Activated CD4-positive, alpha-beta memory T cell treated with anti-CD3 and anti-CD28 coated beads, Interleukin-2, amount 10 ng/mL, durations not matched to agents 7 days and 5 days (primary cell): ENCODE results near the gene KCNMB4. TPM values are rescaled to one million over a fixed set of nuclear protein-coding genes. Genes with fewer than 3 reads are reported as not detected.

Experiments used
- CTCF ChIA-PET: fragments of 350-600 bp; sonication (Branson Sonifier 250); formaldehyde crosslinking; loops from one replicate; lab custom pipeline; 2021; ENCODE audit warnings: antibody characterized with exemption, inconsistent platforms; lab: Charles Lee
- POLR2A ChIA-PET: fragments of 350-600 bp; sonication (Branson Sonifier 250); formaldehyde crosslinking; loops from one replicate; lab custom pipeline; 2021; ENCODE audit warnings: antibody characterized with exemption; lab: Charles Lee
- DNase-seq: peaks from one replicate; pipeline ENCODE4 v3.0.0-alpha.2; 2020
- H3K27ac Mint-ChIP-seq: one replicate; pipeline ENCODE4 v1.8.0; 2021; ENCODE audit warnings: mild to moderate bottlenecking, mixed read lengths
- H3K27me3 Mint-ChIP-seq: one replicate; pipeline ENCODE4 v1.8.0; 2021; ENCODE audit warnings: mixed read lengths
- H3K36me3 Mint-ChIP-seq: one replicate; pipeline ENCODE4 v1.8.0; 2021; ENCODE audit warnings: low read depth, mixed read lengths
- H3K4me1 Mint-ChIP-seq: one replicate; pipeline ENCODE4 v1.8.0; 2021; ENCODE audit warnings: mixed read lengths
- H3K4me3 Mint-ChIP-seq: one replicate; pipeline ENCODE4 v1.8.0; 2021; ENCODE audit warnings: mild to moderate bottlenecking, mixed read lengths
- H3K9me3 Mint-ChIP-seq: one replicate; pipeline ENCODE4 v1.8.0; 2021; ENCODE audit warnings: mixed read lengths
- total RNA-seq, 2 experiments: library from RNA; stranded (reverse); gene quantifications; one replicate each; pipeline ENCODE4 v1.2.3, GENCODE V29; 2021

Gene KCNMB4
- total RNA-seq, 2 experiments from 2014 or later = 0.23 to 0.33 TPM

DNA sequence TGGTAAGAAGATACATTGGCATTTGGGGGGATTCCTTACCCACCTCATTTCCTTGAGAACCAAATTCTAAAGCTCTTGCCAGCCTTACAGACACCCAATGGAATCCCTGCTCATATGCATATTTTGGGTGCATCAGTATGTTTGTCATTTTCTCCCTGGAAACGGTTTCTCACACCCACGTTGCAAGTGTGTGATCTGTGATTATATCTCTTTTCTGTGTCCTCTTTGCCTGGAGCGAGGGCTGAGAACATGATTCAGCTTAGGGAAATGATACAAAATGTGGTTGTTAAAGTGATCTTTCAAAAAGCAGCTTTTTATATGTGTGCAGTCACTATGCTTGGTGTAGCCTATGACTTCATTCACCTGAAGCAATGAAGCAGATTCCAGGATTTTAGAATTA, 52.0 kb downstream of the KCNMB4 start:
- no peaks in the 10 kb centered on the region for H3K9me3 Mint-ChIP-seq
- H3K4me3 Mint-ChIP-seq = no peak overlapping the region
- H3K4me1 Mint-ChIP-seq = peaks cover 8% of the 10 kb centered on the region
- no peaks in the 10 kb centered on the region for H3K36me3 Mint-ChIP-seq
- H3K27me3 Mint-ChIP-seq = no peaks in the 10 kb centered on the region
- CTCF ChIA-PET = no interaction called here
- POLR2A ChIA-PET = no interaction called here
- DNase-seq = no peak
- no peak overlapping the region for H3K27ac Mint-ChIP-seq

DNA sequence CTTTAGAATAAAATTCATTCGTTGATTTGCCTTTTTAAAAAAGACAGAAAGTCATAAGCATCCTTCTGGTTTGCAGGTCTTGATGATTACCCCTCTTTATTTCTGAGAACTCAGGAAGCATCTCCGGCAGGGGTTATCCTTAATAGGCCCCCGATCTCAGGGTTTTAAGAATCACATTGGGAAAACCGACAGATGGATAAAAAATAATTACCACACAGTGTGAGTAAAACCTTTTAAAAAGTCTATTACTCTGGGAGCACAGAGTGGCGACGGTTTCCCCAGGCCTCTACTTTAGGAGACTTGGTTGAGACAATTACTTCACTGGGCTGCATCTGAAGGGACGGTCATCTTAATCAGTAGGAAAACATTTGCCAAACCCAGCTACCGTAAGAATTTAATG, 56.5 kb downstream of the KCNMB4 start:
- DNase-seq = no peak
- ChIA-PET POLR2A (no interaction called here), CTCF (no interaction called here)
- no peaks in the 10 kb centered on the region for H3K4me1 Mint-ChIP-seq
- no peak overlapping the region for H3K4me3 Mint-ChIP-seq
- no peaks in the 10 kb centered on the region for H3K36me3 Mint-ChIP-seq
- no peaks in the 10 kb centered on the region for H3K9me3 Mint-ChIP-seq
- H3K27ac Mint-ChIP-seq = no peak overlapping the region
- no peaks in the 10 kb centered on the region for H3K27me3 Mint-ChIP-seq

DNA sequence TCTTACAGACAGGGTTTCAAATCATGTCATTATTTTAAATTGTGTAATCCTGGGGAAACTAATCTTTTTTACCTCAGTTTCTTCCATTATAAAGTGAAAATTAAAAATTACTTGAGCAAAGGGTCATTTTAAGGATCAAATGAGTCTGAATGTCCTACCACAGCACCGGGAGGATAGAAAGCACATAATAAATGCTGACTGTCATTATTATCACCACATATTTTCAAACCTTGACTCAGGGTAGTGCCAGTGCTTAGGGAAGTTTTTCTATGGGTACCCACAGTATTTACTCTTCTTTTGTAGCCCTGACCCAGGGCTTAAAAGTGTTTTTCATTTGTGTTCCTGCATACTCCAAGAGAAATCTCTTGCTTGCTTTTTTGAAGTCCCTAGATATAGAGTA, 60.5 kb downstream of the KCNMB4 start:
- DNase-seq = no peak
- H3K4me3 Mint-ChIP-seq = no peak overlapping the region
- no peaks in the 10 kb centered on the region for H3K36me3 Mint-ChIP-seq
- no peaks in the 10 kb centered on the region for H3K27me3 Mint-ChIP-seq
- no peaks in the 10 kb centered on the region for H3K4me1 Mint-ChIP-seq
- POLR2A ChIA-PET = no interaction called here
- H3K9me3 Mint-ChIP-seq = no peaks in the 10 kb centered on the region
- CTCF ChIA-PET = no interaction called here
- no peak overlapping the region for H3K27ac Mint-ChIP-seq

DNA sequence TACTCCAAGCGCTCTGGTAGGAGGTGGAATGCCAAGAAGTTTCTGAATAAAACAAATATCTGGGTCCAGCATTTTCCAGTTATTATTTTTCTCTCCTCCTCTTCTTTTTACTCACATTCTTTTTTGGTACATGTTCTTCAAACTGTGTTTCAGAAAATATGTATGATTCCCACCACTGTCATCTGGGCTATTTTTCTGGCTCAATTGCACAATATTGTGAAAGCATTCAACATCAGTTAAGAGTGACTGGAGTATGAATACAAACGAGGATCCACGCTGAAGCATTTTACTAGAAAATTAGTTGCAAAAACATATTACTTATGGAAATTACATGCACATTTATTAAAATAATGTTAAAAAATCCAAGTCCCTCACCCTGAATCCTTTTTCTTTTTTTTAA, 61.5 kb downstream of the KCNMB4 start:
- Mint-ChIP-seq H3K27me3 (no peaks in the 10 kb centered on the region), H3K9me3 (no peaks in the 10 kb centered on the region), H3K27ac (no peak overlapping the region), H3K36me3 (no peaks in the 10 kb centered on the region), H3K4me1 (no peaks in the 10 kb centered on the region), H3K4me3 (no peak overlapping the region)
- POLR2A ChIA-PET = no interaction called here
- no peak for DNase-seq
- CTCF ChIA-PET = no interaction called here

DNA sequence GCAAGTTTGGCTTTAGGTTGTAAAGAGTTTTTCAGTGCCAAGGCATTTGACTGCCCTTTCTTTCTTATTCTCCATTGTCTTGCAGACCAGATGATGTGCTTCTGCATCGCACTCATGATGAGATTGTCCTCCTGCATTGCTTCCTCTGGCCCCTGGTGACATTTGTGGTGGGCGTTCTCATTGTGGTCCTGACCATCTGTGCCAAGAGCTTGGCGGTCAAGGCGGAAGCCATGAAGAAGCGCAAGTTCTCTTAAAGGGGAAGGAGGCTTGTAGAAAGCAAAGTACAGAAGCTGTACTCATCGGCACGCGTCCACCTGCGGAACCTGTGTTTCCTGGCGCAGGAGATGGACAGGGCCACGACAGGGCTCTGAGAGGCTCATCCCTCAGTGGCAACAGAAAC, 64.3 kb downstream of the KCNMB4 start:
- no peaks in the 10 kb centered on the region for H3K36me3 Mint-ChIP-seq
- no peak overlapping the region for H3K4me3 Mint-ChIP-seq
- no peak for DNase-seq
- ChIA-PET POLR2A (no interaction called here), CTCF (no interaction called here)
- H3K4me1 Mint-ChIP-seq = no peaks in the 10 kb centered on the region
- no peaks in the 10 kb centered on the region for H3K27me3 Mint-ChIP-seq
- no peak overlapping the region for H3K27ac Mint-ChIP-seq
- peaks cover 2% of the 10 kb centered on the region for H3K9me3 Mint-ChIP-seq

DNA sequence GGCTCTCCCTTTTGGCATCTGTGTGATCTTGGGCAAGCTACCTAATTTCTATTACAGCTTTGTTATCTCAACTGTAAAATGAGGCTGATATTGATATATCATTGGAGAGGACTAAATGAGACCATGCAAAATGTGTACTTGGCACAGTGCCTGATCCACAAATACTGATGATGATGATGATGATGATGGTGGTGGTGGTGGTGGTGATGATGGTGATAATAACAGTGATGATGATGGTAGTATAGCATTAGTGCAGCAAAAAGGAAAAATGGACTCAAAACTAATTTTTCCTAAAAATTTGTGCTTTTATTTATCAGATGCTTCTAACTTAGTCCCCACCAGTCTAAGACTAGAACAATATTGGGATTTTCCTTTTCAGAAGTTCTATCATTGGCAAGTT, 70.7 kb downstream of the KCNMB4 start:
- H3K4me1 Mint-ChIP-seq = no peaks in the 10 kb centered on the region
- no peak overlapping the region for H3K4me3 Mint-ChIP-seq
- H3K36me3 Mint-ChIP-seq = no peaks in the 10 kb centered on the region
- CTCF ChIA-PET = no interaction called here
- no peak overlapping the region for H3K27ac Mint-ChIP-seq
- H3K27me3 Mint-ChIP-seq = no peaks in the 10 kb centered on the region
- peaks cover 2% of the 10 kb centered on the region for H3K9me3 Mint-ChIP-seq
- no peak for DNase-seq
- POLR2A ChIA-PET = no interaction called here

DNA sequence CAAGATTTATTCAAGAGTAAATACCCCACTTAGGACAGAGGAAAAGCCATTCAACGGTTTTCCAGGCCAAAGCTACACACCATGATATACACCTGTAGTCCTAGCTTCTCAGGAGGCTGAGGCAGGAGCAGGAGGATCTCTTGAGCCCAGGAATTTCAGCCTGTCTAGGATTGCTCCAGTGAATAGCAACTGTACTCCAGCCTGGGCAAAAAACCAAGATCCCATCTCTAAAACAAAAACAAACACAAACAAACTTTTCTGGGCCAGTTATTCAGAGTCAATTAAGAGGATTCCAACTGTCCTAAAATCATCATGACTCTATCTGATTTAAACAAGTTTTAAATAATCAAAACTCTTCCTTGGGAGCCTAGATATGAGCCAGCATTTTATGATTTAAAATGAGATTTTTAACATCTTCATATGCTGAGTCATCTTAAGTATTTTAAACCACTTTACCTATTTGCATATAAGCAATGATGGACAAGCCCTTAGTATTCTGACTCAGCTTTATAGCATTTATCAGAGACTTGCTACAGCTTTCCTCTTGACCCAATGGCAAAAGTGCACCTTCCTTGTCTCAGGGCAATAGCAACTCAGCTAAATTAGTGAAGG, 77.1 kb downstream of the KCNMB4 start:
- no peaks in the 10 kb centered on the region for H3K4me1 Mint-ChIP-seq
- DNase-seq = no peak
- ChIA-PET POLR2A (no interaction called here), CTCF (no interaction called here)
- no peak overlapping the region for H3K4me3 Mint-ChIP-seq
- no peak overlapping the region for H3K27ac Mint-ChIP-seq
- H3K27me3 Mint-ChIP-seq = no peaks in the 10 kb centered on the region
- H3K36me3 Mint-ChIP-seq = no peaks in the 10 kb centered on the region
- H3K9me3 Mint-ChIP-seq = no peaks in the 10 kb centered on the region

DNA sequence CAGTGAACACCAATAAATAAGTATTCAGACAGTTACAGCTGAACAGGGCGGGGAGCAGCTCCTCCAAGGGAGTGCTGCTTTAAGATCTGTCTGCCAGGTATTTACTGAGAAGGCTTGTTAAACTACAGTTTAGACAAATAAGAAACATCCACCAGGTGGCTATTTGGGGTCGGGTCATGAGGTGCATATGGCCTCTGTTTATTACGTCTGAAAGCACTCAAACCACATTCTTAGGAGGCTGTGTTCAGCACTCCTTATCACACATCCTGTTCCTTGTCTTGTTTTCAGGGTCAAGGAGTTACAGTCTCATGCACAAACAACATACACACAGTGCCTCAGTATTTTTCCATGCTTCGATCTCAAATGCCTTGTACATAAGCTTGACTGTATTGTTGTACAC, 78.8 kb downstream of the KCNMB4 start:
- Mint-ChIP-seq H3K36me3 (no peaks in the 10 kb centered on the region), H3K27me3 (no peaks in the 10 kb centered on the region), H3K4me3 (no peak overlapping the region), H3K27ac (no peak overlapping the region), H3K9me3 (peaks cover 5% of the 10 kb centered on the region), H3K4me1 (no peaks in the 10 kb centered on the region)
- ChIA-PET POLR2A (no interaction called here), CTCF (no interaction called here)
- no peak for DNase-seq

DNA sequence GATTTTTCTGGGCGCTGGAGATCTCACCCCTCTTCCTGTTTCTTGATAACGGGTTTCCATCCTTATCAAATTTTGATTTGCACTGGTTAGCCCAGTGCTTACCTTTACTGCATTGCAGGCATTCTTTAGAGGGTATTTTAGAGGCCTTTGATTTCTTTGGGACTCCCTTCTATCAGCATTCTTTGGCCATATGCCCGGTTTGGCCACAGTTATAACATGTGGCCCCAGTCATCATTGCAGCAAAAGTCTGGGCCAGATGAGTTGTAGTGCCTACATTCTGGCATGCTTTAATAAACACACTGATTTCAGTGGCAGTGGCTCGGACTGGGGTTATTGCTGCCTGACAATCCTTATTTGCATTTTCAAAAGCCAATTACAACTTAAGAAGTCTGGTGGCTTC, 82.3 kb downstream of the KCNMB4 start:
- CTCF ChIA-PET = no interaction called here
- Mint-ChIP-seq H3K27ac (no peak overlapping the region), H3K4me1 (no peaks in the 10 kb centered on the region), H3K27me3 (no peaks in the 10 kb centered on the region), H3K4me3 (no peak overlapping the region), H3K36me3 (no peaks in the 10 kb centered on the region), H3K9me3 (peaks cover 6% of the 10 kb centered on the region)
- POLR2A ChIA-PET = no interaction called here
- no peak for DNase-seq

DNA sequence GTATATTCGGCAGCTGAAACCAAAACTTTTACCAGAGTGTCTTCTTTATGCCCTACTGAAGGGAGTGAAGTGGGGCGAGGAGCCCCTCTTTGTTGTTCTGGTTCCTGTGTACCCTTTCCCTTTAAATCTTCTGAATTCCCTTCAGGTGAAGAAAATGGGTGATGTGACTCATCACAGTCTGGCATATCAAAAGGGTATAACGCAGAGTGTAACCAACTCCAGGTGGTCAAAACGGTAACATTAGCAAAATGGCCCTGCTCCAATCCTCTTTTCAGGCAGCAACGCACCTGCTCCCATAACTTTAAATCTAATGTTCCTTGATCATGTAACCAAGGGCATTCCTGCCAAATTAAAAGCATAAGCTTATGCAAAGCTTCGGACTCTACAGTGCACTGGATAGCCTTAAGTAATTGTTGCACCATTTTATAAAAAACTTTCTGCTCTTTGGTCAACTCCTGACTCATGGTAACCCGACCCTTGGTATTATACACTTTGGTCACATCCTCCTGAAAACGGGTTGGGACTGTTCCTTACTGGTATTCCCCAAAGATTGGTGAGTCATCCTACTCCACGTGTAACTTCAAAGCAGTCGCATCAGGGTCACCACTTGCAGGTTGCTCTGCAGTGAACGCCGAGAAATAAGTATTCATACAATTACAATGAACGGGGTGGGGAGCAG, 83.1 kb downstream of the KCNMB4 start:
- Mint-ChIP-seq H3K9me3 (peaks cover 6% of the 10 kb centered on the region), H3K27me3 (no peaks in the 10 kb centered on the region), H3K4me3 (no peak overlapping the region), H3K27ac (no peak overlapping the region), H3K36me3 (no peaks in the 10 kb centered on the region), H3K4me1 (no peaks in the 10 kb centered on the region)
- DNase-seq = no peak
- ChIA-PET POLR2A (no interaction called here), CTCF (no interaction called here)

DNA sequence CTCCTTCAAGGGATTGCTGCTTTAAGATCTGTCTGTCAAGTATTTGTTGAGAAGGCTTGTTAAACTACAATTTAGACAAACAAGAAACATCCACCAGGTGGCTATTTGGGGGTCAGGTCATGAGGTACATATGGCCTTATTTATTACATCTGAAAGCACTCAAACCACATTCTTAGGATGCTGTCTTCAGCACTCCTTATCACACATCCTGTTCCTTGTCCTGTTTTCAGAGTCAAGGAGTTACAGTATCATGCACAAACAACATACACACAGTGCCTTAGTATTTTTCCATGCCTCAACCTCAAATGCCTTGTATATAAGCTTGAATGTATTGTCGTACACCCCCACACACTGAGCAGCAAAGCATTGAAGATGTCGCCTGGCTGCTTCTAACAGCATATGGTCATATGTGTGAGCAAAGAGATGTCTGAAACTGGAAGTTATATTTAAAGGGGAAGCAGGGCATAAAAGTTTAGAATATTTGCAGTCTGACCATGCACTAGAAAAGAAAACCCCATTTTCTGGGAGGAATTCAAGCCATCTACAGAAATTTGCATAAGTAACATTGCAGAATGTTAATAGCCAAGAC, 83.8 kb downstream of the KCNMB4 start:
- no peak for DNase-seq
- POLR2A ChIA-PET = no interaction called here
- Mint-ChIP-seq H3K9me3 (peaks cover 6% of the 10 kb centered on the region), H3K27ac (no peak overlapping the region), H3K4me1 (no peaks in the 10 kb centered on the region), H3K27me3 (no peaks in the 10 kb centered on the region), H3K36me3 (no peaks in the 10 kb centered on the region), H3K4me3 (no peak overlapping the region)
- CTCF ChIA-PET = no interaction called here

DNA sequence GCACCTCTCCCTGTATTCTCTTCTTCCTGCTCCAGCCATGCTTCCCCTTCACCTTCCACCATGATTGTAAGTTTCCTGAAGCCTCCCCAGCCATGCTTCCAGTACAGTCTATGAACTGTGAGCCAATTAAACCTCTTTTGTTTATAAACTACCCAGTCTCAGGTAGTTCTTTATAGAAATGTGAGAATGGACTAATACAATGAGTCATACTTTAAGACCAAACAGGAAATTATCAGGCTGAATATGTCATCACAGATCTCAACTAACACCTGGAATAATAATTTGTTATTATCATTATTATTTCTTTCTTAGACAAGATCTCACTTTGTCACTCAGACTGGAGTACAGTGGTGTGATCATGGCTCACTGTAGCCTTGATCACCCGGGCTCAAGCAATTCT, 85.4 kb downstream of the KCNMB4 start:
- POLR2A ChIA-PET = no interaction called here
- no peaks in the 10 kb centered on the region for H3K4me1 Mint-ChIP-seq
- peaks cover 13% of the 10 kb centered on the region for H3K9me3 Mint-ChIP-seq
- no peaks in the 10 kb centered on the region for H3K27me3 Mint-ChIP-seq
- no peaks in the 10 kb centered on the region for H3K36me3 Mint-ChIP-seq
- DNase-seq = no peak
- CTCF ChIA-PET = no interaction called here
- H3K4me3 Mint-ChIP-seq = no peak overlapping the region
- H3K27ac Mint-ChIP-seq = no peak overlapping the region

DNA sequence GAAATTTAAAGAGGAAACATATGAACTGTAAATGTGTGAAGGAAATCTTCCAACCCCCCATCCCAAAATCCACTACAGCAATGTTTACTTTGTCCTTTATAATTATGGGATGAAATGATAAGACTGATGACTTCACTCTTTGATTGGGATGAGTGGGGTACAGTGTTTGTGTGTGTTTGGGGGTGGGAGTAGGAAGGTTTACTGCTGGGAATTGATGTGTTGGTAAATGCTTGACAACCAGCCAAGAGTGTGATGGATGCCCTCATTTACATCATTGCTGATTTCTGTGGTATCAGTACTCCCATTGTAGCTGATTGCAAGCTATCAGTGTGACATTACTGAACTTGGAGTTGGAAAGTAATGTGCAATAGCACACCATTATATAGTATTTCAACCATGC, 90.9 kb downstream of the KCNMB4 start:
- Mint-ChIP-seq H3K4me1 (no peaks in the 10 kb centered on the region), H3K9me3 (peaks cover 8% of the 10 kb centered on the region), H3K4me3 (no peak overlapping the region), H3K27me3 (no peaks in the 10 kb centered on the region), H3K36me3 (no peaks in the 10 kb centered on the region), H3K27ac (no peak overlapping the region)
- ChIA-PET CTCF (no interaction called here), POLR2A (no interaction called here)
- DNase-seq = no peak

DNA sequence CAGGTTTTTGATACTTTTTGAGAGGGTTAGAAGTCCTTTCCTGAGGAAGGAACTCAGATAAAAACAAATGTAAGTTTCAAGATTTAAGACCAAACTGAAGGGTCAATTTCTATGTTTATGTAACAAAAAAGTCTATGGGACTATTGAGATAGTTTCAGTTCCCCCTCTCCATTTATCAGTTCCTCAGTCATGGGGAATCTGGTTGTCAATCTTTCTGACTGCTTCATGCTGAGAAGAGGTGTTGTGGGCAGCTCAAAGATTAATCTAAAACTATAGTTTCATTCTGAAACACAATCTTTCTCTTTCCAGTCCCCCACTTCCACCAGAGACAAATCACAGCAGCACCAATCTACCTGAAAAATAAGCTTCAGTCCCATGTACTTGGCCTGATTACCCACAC, 93.7 kb downstream of the KCNMB4 start:
- Mint-ChIP-seq H3K27me3 (no peaks in the 10 kb centered on the region), H3K4me3 (no peak overlapping the region), H3K27ac (no peak overlapping the region), H3K36me3 (no peaks in the 10 kb centered on the region), H3K4me1 (no peaks in the 10 kb centered on the region), H3K9me3 (peaks cover 9% of the 10 kb centered on the region)
- DNase-seq = no peak
- ChIA-PET POLR2A (no interaction called here), CTCF (no interaction called here)
